Fibroblast of pulmonary artery (primary cell): ENCODE results near the gene RIN3.

Experiments used
- DNase-seq: peaks from one replicate; pipeline ENCODE4 v3.0.0-alpha.2; 2010; ENCODE audit warnings: low read depth
- H3K4me3 ChIP-seq: replicated peaks from 2 replicates; pipeline ENCODE4 v1.5.1; 2011; ENCODE audit warnings: low read depth, mild to moderate bottlenecking, control low read depth, low read length, moderate library complexity
- CTCF ChIP-seq: IDR thresholded peaks from 2 replicates; pipeline ENCODE4 v1.5.1; 2011; ENCODE audit warnings: mild to moderate bottlenecking, control low read depth, low read length, inconsistent platforms; ENCODE audit errors: missing control alignments

Gene RIN3

DNA sequence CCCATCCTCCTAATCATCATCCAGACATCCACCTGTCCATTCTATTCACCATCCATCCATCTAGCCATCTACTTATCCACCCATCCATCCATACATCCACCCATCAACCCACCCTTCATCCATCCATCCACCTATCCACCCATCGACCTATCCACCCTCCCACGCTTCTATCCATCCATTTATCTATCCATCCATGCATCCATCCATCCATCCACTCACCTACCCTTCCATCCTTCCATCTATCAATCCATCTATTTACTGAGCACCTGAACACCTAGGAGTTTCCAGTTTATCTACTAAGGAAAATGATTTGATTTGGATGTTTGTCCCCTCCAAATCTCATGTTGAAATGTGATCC lies 7.5 kb downstream of the RIN3 start:
- no peak for TF ChIP-seq CTCF
- H3K4me3 ChIP-seq: no peak overlapping the region
- DNase-seq: no peak

GRCh38 chr14:92523752-92524151 lies 10.2 kb downstream of the RIN3 start:
- no peak for DNase-seq
- no peak overlapping the region for H3K4me3 ChIP-seq
- no peak for TF ChIP-seq CTCF

DNA sequence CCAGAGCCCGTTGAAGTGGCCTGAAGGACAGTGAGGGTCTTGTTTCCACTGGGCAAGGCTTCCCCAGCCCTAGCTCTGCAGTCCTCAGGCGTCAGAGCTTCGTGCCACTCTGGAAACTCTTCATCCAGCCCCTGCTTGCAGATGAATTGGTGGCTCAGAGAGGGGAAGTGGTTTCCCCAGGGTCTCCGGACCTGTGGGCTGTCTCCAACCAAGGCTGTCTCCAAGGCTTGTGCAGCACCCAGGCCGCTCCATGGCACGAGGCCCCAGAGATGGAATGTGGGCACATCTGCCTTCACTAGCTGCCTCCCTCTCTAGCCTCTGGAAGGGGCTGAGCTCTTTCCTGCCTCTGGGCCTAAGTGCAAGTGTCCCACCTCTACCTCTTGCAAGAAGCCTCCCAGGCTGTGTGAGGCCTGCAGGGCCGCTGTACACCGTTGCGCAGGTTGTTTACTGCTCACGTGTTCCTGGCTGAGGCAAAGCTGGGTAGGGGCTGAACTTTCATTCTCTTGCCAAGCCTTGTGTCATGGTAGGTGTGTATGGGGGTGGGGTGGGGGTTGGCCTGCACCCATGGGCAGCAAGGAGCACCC lies 11.1 kb downstream of the RIN3 start:
- no peak overlapping the region for H3K4me3 ChIP-seq
- no peak for TF ChIP-seq CTCF
- no peak for DNase-seq

GRCh38 chr14:92525322-92526095 lies 11.9 kb downstream of the RIN3 start:
- TF ChIP-seq CTCF: no peak
- DNase-seq: no peak
- H3K4me3 ChIP-seq: no peak overlapping the region

DNA sequence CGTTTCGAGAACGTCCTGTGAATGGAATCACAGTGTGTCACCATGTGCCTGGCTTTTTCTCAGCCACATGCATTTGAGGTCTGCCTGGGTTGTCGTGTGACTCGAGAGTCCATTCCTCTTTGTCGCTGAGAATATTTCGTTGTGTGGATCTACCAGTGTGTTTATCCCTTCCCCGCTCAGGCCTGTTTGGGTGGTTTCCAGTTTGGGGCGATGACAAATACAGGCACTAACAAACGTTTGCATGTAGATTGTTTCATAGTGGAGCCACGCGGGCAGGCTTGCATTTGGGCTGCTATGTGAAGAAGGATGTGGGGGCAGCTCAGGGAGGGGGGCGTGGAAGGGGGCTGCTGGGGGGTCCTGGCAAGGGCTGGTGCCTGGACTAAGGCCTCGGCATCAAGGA lies 14.1 kb downstream of the RIN3 start:
- H3K4me3 ChIP-seq: no peak overlapping the region
- no peak for TF ChIP-seq CTCF
- peak; percentile 33 for DNase-seq

- TF ChIP-seq CTCF: no peak
- DNase-seq: no peak
- H3K4me3 ChIP-seq: no peak overlapping the region
These were observed 15.0 kb downstream of the RIN3 start for GRCh38 chr14:92528486-92529100.
